ENCODE results near the gene AGMO.

DNA sequence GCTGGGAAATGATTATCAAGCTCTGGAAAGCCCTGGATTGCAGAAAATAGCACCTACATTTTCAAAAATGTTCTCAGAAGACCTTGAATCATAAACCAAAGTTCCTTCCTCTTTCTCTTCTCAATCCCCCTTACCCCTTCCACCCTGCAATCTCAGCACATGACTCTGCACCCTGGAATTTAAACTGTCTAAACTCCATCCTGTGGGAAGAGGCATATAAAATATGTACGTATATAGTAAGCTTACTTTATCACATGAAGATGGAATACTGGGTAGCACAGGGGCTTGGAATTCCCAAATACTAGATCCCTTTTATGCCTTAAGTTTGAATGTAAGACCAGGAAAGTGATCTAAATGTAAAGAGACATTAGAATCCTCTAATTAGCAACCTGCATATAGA is 7.7 kb downstream of the AGMO start:
- TF ChIP-seq, protein P1, sequence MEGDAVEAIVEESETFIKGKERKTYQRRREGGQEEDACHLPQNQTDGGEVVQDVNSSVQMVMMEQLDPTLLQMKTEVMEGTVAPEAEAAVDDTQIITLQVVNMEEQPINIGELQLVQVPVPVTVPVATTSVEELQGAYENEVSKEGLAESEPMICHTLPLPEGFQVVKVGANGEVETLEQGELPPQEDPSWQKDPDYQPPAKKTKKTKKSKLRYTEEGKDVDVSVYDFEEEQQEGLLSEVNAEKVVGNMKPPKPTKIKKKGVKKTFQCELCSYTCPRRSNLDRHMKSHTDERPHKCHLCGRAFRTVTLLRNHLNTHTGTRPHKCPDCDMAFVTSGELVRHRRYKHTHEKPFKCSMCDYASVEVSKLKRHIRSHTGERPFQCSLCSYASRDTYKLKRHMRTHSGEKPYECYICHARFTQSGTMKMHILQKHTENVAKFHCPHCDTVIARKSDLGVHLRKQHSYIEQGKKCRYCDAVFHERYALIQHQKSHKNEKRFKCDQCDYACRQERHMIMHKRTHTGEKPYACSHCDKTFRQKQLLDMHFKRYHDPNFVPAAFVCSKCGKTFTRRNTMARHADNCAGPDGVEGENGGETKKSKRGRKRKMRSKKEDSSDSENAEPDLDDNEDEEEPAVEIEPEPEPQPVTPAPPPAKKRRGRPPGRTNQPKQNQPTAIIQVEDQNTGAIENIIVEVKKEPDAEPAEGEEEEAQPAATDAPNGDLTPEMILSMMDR (IDR thresholded peaks at IDR 0.05) = no peak
- no peak for TF ChIP-seq POLR2A (IDR thresholded peaks at IDR 0.05)

All from right lobe of liver (tissue), 4 donors.